Tibial artery (tissue), 4 donors: Measurements from ENCODE around the gene TP53I11.

Experiments
- DNase-seq, 2 donors: peaks; one replicate each; pipeline ENCODE4 v3.0.0-alpha.2; 2019
- H3K27ac ChIP-seq, 2 donors: fragments of 200-600 bp; sonication (generic) in 1 of 2; 1 replicate in 1 of 2; 2 replicates in 1 of 2; pipeline ENCODE4 v1.5.1; 2018 to 2019; ENCODE audit warnings: mild to moderate bottlenecking in 1 of 2
- H3K27me3 ChIP-seq, 2 donors: fragments of 200-600 bp; sonication (generic) in 1 of 2; one replicate each; pipeline versions ENCODE4 v1.5.1 to v1.6.0; 2016 to 2019
- H3K36me3 ChIP-seq, 3 donors: fragments of 200-600 bp; sonication (generic) in 2 of 3; one replicate each; pipeline ENCODE4 v1.5.1; 2016 to 2019; ENCODE audit warnings: mild to moderate bottlenecking in 2 of 3
- H3K4me1 ChIP-seq, 4 donors: fragments of 200-600 bp; sonication (generic) in 2 of 4; 1 replicate in 3 of 4; 2 replicates in 1 of 4; pipeline ENCODE4 v1.5.1; 2016 to 2019
- H3K4me3 ChIP-seq, 2 donors: fragments of 200-600 bp; sonication (generic) in 1 of 2; 1 replicate in 1 of 2; 2 replicates in 1 of 2; pipeline ENCODE4 v1.5.1; 2018 to 2019; ENCODE audit warnings: mild to moderate bottlenecking in 2 of 2
- H3K9me3 ChIP-seq, 3 donors: fragments of 200-600 bp; sonication (generic) in 1 of 3; one replicate each; pipeline ENCODE4 v1.5.1; 2016 to 2019
- intact Hi-C: fragments of 100-400 bp; cut with DNase I; formaldehyde crosslinking; loops from one replicate; pipeline ENCODE4 v1.15.0; 2023; ENCODE audit warnings: low total_unique reads
- TF ChIP-seq, protein P1 (sequence below), 2 experiments: fragments of 200-600 bp in 1 of 2; fragments of 450-650 bp in 1 of 2; IDR thresholded peaks; one replicate each; pipeline ENCODE4 v1.5.1; 2017 to 2019; ENCODE audit warnings: antibody characterized with exemption in 2 of 2, mild to moderate bottlenecking in 1 of 2, moderate library complexity in 1 of 2

Gene TP53I11

DNA sequence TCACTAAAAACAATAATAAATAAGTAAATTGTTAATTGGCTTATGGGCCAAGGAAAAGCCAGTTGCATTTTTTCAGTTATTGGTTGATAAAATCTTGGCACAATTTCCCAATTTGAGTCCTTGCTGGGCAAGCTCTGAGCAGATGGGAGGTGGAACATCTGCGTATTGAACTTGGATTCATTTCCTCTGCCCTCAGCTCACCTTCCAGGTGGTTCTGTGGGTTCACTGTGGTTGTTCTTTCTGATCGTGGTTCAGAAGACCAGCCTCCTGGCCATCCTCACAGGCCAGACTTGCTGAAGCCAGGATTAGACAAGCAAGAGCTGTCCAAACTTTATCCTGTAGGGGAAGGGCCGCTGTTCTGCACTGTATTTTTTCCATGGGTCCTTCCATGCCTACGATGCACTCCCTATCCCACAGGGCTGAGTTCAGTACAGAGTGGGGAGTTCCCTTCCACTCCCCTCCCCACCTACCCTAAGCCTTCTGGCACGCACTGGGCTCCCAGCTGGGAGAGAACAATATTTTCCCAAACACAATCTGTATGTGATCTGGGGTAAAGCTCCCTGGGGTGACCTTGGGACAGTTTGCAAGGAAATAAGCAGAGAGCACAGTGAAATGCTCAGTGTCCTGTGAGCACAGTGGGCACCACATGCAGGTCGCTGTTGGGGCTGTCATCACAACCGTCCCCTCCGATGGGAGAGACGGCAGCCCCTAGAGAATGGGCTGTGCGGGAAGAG lies 43.5 kb upstream of the TP53I11 start:
- H3K36me3 ChIP-seq = no peaks in the 10 kb centered on the region
- intact Hi-C loops = no loop called here
- no peak overlapping the region for H3K4me3 ChIP-seq
- TF ChIP-seq, protein P1, sequence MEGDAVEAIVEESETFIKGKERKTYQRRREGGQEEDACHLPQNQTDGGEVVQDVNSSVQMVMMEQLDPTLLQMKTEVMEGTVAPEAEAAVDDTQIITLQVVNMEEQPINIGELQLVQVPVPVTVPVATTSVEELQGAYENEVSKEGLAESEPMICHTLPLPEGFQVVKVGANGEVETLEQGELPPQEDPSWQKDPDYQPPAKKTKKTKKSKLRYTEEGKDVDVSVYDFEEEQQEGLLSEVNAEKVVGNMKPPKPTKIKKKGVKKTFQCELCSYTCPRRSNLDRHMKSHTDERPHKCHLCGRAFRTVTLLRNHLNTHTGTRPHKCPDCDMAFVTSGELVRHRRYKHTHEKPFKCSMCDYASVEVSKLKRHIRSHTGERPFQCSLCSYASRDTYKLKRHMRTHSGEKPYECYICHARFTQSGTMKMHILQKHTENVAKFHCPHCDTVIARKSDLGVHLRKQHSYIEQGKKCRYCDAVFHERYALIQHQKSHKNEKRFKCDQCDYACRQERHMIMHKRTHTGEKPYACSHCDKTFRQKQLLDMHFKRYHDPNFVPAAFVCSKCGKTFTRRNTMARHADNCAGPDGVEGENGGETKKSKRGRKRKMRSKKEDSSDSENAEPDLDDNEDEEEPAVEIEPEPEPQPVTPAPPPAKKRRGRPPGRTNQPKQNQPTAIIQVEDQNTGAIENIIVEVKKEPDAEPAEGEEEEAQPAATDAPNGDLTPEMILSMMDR (IDR thresholded peaks at IDR 0.05) = no peak
- H3K27me3 ChIP-seq = peaks cover 0 to 8% of the 10 kb centered on the region in 2 donors
- H3K9me3 ChIP-seq = no peaks in the 10 kb centered on the region
- no peak for DNase-seq
- peaks cover 0 to 27% (median 17%) of the 10 kb centered on the region in 4 donors for H3K4me1 ChIP-seq
- H3K27ac ChIP-seq = no peak overlapping the region

DNA sequence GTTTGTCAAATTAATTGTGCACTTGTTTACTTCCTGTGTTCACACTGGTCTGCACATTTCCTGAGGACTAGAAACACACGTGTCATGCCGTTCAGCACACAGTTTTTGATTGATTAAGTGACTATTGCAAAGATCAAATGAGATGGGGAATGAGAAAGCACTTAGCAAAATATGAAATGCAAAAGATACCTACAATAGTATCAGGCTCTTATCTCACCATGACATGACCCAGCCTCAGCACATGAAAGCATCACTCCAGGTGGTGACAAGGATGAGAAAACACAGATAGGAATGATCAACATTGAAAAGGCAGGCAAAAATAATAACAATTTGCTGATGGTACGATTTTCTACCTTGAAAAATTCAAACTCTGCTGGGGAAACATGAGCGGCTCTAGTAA lies 42.1 kb upstream of the TP53I11 start:
- Histone ChIP-seq H3K27ac (no peak overlapping the region), H3K4me3 (no peak overlapping the region), H3K36me3 (no peaks in the 10 kb centered on the region), H3K27me3 (peaks cover 0 to 8% of the 10 kb centered on the region in 2 donors), H3K4me1 (peaks cover 0 to 27% (median 17%) of the 10 kb centered on the region in 4 donors), H3K9me3 (no peaks in the 10 kb centered on the region)
- no peak for DNase-seq
- intact Hi-C loops = no loop called here
- TF ChIP-seq, protein P1 (IDR thresholded peaks at IDR 0.05) = no peak

DNA sequence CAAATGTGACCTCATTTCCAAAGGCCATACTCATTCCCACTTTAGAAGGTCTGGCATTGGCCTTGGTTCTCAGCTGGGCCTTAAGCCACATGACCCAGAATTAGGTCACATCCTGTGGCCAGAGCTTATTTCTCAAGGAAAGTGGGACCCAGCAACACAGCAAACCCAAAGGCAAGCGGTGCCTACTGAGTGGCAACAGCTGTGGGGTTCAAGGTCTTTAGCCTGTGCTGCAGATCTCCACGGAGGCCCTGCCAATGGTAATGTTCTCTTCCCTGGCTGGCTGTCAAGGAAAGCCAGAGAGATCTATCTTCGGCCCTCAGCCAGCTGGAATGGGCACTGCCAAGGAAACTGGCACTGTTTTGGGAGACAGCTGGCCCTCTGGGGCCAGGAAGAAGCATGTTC lies 41.5 kb upstream of the TP53I11 start:
- TF ChIP-seq, protein P1 (IDR thresholded peaks at IDR 0.05) = no peak
- no peak overlapping the region for H3K4me3 ChIP-seq
- H3K27ac ChIP-seq = no peak overlapping the region
- intact Hi-C loops = no loop called here
- no peak for DNase-seq
- H3K36me3 ChIP-seq = no peaks in the 10 kb centered on the region
- peaks cover 0 to 27% (median 17%) of the 10 kb centered on the region in 4 donors for H3K4me1 ChIP-seq
- no peaks in the 10 kb centered on the region for H3K9me3 ChIP-seq
- peaks cover 0 to 8% of the 10 kb centered on the region in 2 donors for H3K27me3 ChIP-seq

DNA sequence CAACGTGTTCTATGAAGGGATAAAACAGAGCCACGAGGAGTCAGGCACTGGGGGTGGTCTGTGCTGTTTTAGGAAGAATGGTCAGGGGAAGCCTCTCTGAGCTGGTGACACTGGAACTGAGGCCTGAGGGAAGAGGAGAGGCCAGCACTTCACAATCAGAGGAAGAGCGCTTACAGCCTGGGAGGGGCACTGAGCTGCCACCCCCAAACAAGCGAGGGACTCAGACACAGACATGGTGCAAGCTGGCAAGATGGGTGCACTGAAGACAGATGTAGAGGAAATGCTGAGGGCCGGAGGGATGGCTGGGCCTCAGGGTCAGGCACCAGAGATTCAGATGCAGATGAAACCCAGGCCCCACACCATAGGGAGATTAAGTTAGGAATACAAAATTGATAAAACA lies 40.0 kb upstream of the TP53I11 start:
- Histone ChIP-seq H3K4me1 (peaks cover 0 to 27% (median 17%) of the 10 kb centered on the region in 4 donors), H3K27me3 (peaks cover 0 to 8% of the 10 kb centered on the region in 2 donors), H3K27ac (no peak overlapping the region), H3K9me3 (no peaks in the 10 kb centered on the region), H3K4me3 (no peak overlapping the region), H3K36me3 (no peaks in the 10 kb centered on the region)
- DNase-seq = no peak
- intact Hi-C loops = no loop called here
- TF ChIP-seq, protein P1 (IDR thresholded peaks at IDR 0.05) = no peak

DNA sequence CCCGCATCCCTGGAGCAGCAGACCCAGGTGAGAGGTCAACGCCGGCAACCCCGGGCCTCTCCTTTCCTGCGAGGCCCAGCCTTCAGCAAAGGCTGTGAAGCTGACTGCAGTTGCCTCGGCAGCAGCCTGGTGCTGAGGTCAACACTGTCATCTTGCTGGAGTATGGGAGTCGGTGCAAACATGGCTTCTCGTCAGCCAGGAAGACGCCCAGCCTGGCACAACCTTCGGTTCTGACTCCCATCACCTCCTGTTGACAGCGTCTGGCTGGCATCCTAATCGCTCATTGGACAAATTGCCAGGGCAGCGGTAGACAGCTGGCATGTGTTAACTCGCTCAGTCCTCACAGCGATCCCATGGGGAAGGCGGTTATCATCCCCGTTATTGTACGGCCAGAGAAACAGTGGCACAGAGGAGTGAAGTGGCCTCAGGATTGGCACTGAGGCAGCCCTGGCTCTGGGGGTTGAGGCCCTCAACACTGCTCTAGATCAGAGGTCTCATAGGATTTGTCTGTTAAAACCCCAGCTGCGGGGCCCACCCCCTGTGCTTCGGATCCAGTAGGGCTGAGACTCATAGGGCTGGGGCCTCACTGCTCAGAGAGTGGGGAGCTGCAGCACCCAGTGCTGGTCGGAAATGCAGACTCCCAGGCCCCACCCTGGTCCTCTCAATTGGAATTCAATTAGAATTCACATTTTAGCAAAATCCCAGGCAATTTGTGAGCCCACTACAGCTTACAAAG lies 39.3 kb upstream of the TP53I11 start:
- Histone ChIP-seq H3K27ac (peak overlapping the region in 1 of 2 donors; percentile 16), H3K9me3 (no peaks in the 10 kb centered on the region), H3K36me3 (no peaks in the 10 kb centered on the region), H3K27me3 (peaks cover 0 to 5% of the 10 kb centered on the region in 2 donors), H3K4me3 (no peak overlapping the region), H3K4me1 (peaks cover 0 to 27% (median 17%) of the 10 kb centered on the region in 4 donors)
- DNase-seq = peak in 1 of 2 donors; percentile 82
- intact Hi-C loops = no loop called here
- TF ChIP-seq, protein P1 (IDR thresholded peaks at IDR 0.05) = no peak
